ENCODE data around the gene TRAPPC3.
A peak's percentile ranks its signal among the peaks of the same experiment; 100 is the strongest.

Gene TRAPPC3

DNA sequence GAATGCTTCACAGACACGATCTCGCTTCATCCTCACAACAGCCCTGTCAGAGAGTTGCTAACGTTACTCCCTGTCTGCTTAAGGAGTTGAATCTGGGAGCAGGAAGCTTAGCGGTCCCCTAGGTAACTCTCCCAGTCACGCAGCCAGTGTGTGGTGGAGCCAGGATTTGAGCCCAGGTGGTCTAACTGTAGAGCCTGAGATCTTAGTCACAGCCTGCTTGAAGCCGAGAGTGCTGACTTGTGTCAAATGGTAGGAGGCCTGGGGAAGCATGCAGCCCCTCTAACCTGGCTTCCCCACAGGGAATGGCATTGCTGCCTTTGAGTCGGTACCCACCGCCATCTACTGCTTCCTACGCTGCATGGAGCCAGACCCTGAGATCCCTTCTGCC lies 56.5 kb downstream of the TRAPPC3 start:
- peaks cover 25% of the 10 kb centered on the region for H3K4me1 Mint-ChIP-seq
- peaks cover 30% of the 10 kb centered on the region for H3K36me3 Mint-ChIP-seq
- ATAC-seq = no peak
- peak overlapping the region; percentile 44 for H3K27ac Mint-ChIP-seq
- H3K4me3 Mint-ChIP-seq = no peak overlapping the region
- H3K27me3 Mint-ChIP-seq = no peaks in the 10 kb centered on the region
- no peaks in the 10 kb centered on the region for H3K9me3 Mint-ChIP-seq

DNA sequence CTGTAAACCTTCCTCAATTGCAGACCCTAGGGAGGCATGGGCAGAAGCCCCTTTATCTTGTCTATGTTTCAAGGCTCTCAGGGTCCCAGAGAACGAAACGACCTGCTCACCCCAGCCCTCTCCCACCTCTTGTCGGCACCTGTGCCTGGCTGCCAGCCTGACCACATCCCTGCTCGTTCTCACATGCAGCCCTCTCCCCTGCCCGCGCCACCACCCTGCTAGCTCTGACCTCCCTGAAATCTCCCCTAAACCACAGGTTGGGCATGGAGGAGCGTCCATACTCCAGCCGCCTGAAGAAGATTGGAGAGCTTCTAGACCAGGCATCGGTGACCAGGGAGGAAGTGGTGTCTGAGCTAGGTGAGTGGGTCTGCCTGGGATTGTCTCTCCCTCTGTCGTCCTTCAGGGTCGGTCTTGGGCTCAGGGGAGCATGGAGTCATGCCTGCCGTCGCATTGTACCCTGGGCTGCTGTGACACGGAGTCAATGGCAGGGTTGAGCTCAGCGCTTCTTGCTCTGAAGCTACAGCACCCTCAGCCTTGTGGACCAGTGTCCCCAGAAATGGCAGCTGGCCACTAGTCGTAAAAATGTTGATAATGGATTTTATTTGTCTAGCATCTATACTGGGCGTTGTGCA lies 57.0 kb downstream of the TRAPPC3 start:
- H3K36me3 Mint-ChIP-seq = peaks cover 30% of the 10 kb centered on the region

GRCh38 chr1:36091698-36092097 lies 57.6 kb downstream of the TRAPPC3 start:
- no peaks in the 10 kb centered on the region for H3K9me3 Mint-ChIP-seq
- H3K27ac Mint-ChIP-seq = no peak overlapping the region

More for the DNA sequence above, 57.0 kb downstream of the TRAPPC3 start:
- peaks cover 1% of the 10 kb centered on the region for H3K27me3 Mint-ChIP-seq
- no peak for ATAC-seq
- peaks cover 25% of the 10 kb centered on the region for H3K4me1 Mint-ChIP-seq
- no peak overlapping the region for H3K4me3 Mint-ChIP-seq
- H3K9me3 Mint-ChIP-seq = no peaks in the 10 kb centered on the region
- H3K27ac Mint-ChIP-seq = no peak overlapping the region

GRCh38 chr1:36091141-36091540 lies 58.1 kb downstream of the TRAPPC3 start:
- peaks cover 25% of the 10 kb centered on the region for H3K4me1 Mint-ChIP-seq
- no peak overlapping the region for H3K4me3 Mint-ChIP-seq
- ATAC-seq = no peak
- no peak overlapping the region for H3K27ac Mint-ChIP-seq
- peaks cover 22% of the 10 kb centered on the region for H3K36me3 Mint-ChIP-seq
- no peaks in the 10 kb centered on the region for H3K9me3 Mint-ChIP-seq
- H3K27me3 Mint-ChIP-seq = peaks cover 11% of the 10 kb centered on the region

More at GRCh38 chr1:36091698-36092097, 57.6 kb downstream of the TRAPPC3 start:
- ATAC-seq = no peak
- peaks cover 25% of the 10 kb centered on the region for H3K4me1 Mint-ChIP-seq
- peaks cover 7% of the 10 kb centered on the region for H3K27me3 Mint-ChIP-seq
- no peak overlapping the region for H3K4me3 Mint-ChIP-seq
- H3K36me3 Mint-ChIP-seq = peaks cover 28% of the 10 kb centered on the region

- H3K36me3 Mint-ChIP-seq = peaks cover 20% of the 10 kb centered on the region
- H3K9me3 Mint-ChIP-seq = no peaks in the 10 kb centered on the region
- H3K27ac Mint-ChIP-seq = peak overlapping the region; percentile 96
- peak overlapping the region; percentile 93 for H3K4me3 Mint-ChIP-seq
- H3K4me1 Mint-ChIP-seq = peaks cover 25% of the 10 kb centered on the region
- peaks cover 27% of the 10 kb centered on the region for H3K27me3 Mint-ChIP-seq
- ATAC-seq = no peak
Measured at GRCh38 chr1:36089393-36090121, 59.7 kb downstream of the TRAPPC3 start.

GRCh38 chr1:36088577-36089392 lies 60.5 kb downstream of the TRAPPC3 start, which contains the start of gene ADPRS:
TSS of gene ADPRS (plus strand) at chr1:36088892. CDS start at chr1:36088905, 13 bp downstream.
- Mint-ChIP-seq H3K27ac (peak within 1 kb of the TSS; percentile 96), H3K9me3 (no peaks in the 10 kb centered on the region), H3K4me3 (peak within 1 kb of the TSS; percentile 93), H3K4me1 (peaks cover 25% of the 10 kb centered on the region), H3K27me3 (peaks cover 27% of the 10 kb centered on the region), H3K36me3 (peaks cover 20% of the 10 kb centered on the region)
- peak; percentile 92 for ATAC-seq

DNA sequence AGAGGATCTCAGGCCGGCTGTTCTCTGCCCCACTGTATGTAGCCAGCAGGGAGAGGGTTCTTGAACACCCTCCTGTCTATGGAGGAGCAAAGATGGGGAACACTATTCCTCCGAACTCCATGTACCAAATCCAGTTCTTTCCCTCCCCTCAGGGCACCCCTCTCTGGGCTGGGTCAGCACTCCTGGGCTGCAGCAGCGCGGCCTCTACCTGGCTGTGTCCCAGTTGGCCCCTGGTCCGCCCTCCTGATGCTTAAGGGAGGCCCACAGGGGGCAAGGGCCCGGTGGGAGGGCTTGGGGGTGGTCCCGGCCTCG lies 61.1 kb downstream of the TRAPPC3 start:
- Mint-ChIP-seq H3K27ac (peak overlapping the region; percentile 96), H3K4me3 (peak overlapping the region; percentile 93), H3K36me3 (peaks cover 16% of the 10 kb centered on the region), H3K4me1 (peaks cover 25% of the 10 kb centered on the region), H3K9me3 (no peaks in the 10 kb centered on the region), H3K27me3 (peaks cover 27% of the 10 kb centered on the region)
- ATAC-seq = peak; percentile 51

- peak overlapping the region; percentile 96 for H3K27ac Mint-ChIP-seq
- peaks cover 31% of the 10 kb centered on the region for H3K27me3 Mint-ChIP-seq
- no peak for ATAC-seq
- H3K4me1 Mint-ChIP-seq = peaks cover 25% of the 10 kb centered on the region
- peaks cover 8% of the 10 kb centered on the region for H3K36me3 Mint-ChIP-seq
- no peaks in the 10 kb centered on the region for H3K9me3 Mint-ChIP-seq
- peak overlapping the region; percentile 41 for H3K4me3 Mint-ChIP-seq
Measured at GRCh38 chr1:36087233-36088123, 61.8 kb downstream of the TRAPPC3 start.
